VCaP (cell line): ENCODE results near the gene BCAS3.

Experiments used
- H3K27ac ChIP-seq: fragments of 450-650 bp; 2 replicates; pipeline ENCODE4 v1.5.1; 2017
- TF ChIP-seq, protein P1 (sequence below): fragments of 450-650 bp; conservative IDR thresholded peaks from 2 replicates; pipeline ENCODE4 v1.5.1; 2017; ENCODE audit warnings: mild to moderate bottlenecking, moderate library complexity

Gene BCAS3

DNA sequence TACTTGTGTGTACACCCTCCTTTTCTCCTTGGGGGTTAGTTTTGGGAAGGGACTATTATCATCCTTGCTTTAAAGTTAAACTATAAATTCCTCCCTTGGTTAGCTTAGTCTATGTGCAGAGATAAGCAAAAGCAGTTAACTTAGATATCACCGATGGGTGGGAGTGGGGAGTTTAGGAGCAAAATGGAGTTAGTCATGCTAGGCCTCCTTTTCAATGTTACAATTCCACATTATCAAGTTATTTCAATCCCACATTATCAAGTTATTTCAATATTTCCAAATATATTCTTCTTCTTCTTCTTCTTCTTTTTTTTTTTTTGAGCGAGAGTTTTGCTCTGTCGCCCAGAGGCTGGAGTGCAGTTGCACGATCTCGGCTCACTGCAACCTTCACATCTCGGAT lies 1.7 kb upstream of the BCAS3 start:
- TF ChIP-seq, protein P1, sequence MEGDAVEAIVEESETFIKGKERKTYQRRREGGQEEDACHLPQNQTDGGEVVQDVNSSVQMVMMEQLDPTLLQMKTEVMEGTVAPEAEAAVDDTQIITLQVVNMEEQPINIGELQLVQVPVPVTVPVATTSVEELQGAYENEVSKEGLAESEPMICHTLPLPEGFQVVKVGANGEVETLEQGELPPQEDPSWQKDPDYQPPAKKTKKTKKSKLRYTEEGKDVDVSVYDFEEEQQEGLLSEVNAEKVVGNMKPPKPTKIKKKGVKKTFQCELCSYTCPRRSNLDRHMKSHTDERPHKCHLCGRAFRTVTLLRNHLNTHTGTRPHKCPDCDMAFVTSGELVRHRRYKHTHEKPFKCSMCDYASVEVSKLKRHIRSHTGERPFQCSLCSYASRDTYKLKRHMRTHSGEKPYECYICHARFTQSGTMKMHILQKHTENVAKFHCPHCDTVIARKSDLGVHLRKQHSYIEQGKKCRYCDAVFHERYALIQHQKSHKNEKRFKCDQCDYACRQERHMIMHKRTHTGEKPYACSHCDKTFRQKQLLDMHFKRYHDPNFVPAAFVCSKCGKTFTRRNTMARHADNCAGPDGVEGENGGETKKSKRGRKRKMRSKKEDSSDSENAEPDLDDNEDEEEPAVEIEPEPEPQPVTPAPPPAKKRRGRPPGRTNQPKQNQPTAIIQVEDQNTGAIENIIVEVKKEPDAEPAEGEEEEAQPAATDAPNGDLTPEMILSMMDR: no peak

DNA sequence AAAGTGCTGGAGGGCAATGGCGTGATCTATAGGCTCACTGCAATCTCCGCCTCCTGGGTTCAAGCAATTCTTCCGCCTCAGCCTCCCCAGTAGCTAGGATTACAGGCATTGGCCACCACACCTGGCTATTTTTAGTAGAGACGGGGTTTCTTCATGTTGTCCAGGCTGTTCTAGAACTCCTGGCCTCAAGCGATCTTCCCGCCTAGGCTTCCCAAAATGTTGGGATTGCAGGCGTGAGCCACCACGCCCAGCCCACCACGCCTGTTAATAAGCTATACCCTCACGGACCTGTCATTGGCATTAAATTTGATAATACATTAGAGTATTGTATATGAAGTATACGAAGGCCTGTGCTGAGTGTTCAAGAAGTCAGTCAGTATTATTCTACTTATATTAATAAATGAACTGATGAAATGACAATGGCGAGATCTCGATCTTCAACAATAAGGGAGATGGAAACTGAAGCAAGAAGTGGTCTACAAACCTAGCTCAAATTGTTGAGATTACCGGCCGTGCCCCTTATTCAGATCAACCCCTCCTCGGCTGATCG lies 818 bp upstream of the BCAS3 start:
- TF ChIP-seq, protein P1: no peak
- H3K27ac ChIP-seq: peak overlapping the region; percentile 71

More for the DNA sequence above, 1.7 kb upstream of the BCAS3 start:
- H3K27ac ChIP-seq: no peak overlapping the region; the same call in 1 of the 2 replicates

DNA sequence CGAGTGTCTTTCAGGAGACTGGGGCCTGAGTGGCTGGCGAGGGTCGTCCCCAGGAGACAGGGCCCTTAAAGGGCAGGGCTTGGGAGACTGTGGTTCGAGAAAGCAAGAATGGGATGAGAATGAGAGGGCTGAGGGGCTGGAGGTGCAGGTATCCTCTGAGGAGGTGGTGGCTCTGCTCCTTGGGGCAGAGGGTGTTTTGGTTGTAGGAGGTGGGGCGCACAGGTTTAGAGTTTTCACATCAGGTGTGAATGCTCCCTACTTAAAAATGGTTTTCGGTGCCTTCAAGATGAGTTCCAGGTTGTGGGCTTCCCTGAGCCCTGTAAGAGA lies 430 bp downstream of the BCAS3 start:
- H3K27ac ChIP-seq: peak overlapping the region; percentile 71
- TF ChIP-seq, protein P1: no peak

DNA sequence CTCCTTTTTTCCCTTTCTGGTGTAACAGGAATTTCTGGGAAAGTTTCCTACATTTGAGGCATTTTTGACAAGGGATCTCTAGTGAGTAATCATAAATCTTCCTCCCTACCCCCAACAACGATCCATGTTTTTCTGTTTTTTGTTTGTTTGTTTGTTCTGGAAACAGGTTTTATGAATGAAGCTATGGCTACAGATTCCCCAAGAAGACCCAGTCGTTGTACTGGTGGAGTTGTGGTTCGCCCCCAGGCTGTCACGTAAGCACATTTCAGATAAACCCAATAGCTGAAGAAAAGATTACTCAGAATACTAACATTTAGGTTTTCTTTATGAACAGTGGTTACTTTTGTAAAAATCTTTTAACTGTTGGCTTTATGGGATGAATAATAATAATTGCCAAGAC lies 1.6 kb downstream of the BCAS3 start:
- H3K27ac ChIP-seq: no peak overlapping the region
- TF ChIP-seq, protein P1: no peak

DNA sequence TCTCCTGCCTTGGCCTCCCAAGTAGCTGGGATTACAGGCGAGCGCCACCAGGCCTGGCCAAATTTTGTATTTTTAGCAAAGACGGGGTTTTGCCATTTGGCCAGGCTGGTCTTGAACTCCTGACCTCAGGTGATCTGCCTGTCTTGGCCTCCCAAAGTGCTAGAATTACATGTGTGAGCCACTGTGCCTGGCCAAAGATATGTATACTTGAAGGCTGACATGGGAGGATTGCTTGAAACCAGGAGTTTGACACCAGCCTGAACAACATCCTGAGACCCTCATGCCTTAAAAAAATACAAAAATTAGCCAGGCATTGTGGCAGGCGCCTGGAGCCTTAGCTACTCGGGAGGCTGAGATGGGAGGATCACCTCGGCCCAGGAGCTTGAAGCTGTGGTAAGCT lies 3.1 kb downstream of the BCAS3 start:
- TF ChIP-seq, protein P1: no peak

DNA sequence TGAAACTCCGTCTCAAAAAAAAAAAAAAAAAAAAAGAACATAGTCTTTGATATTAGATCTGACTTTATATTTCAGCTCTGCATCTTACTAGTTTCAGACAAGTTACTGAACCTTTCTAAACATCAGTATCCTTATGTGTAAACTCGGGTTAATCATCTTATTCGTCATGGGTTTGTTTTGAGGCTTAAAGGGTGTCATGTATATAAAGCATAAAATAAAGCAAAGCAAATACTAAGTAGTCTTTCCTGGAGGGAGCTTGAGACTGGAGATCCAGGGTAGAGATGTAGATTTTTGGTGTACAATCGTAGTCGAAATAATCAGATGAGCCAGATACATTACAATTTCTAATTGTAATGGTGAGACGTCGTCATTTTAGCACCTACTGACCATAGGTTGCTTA lies 7.8 kb downstream of the BCAS3 start:
- H3K27ac ChIP-seq: no peak overlapping the region
- TF ChIP-seq, protein P1: no peak

More for the DNA sequence above, 3.1 kb downstream of the BCAS3 start:
- H3K27ac ChIP-seq: no peak overlapping the region

DNA sequence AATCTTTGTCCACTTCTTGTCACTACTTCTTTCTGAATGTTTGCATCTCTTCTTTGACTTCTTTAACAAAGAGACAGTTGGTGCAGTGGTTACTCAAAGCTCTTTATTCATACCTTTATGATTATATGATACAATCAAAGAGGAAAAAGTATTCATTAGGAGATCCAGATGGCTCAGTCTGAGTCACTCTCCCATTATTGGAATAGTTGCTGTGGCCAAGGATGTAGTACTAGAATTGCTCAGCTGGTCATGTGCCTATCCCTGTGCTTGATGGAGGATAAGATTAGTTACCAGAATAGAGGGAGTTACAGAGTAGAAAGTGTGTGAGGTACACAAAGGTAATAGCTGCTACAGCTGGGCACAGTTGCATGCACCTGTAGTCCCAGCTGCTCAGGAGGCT lies 18.3 kb downstream of the BCAS3 start:
- no peak overlapping the region for H3K27ac ChIP-seq
- TF ChIP-seq, protein P1: no peak
